Hematopoietic multipotent progenitor cell treated with erythropoietin and hydrocortisone succinate and interleukin-3 and kit ligand, for 4 days (in vitro differentiated cells): Measurements from ENCODE around the gene GCK.

Experiments used
- DNase-seq: peaks from one replicate; pipeline ENCODE4 v3.0.0-alpha.2; 2015

GCK gene

DNA sequence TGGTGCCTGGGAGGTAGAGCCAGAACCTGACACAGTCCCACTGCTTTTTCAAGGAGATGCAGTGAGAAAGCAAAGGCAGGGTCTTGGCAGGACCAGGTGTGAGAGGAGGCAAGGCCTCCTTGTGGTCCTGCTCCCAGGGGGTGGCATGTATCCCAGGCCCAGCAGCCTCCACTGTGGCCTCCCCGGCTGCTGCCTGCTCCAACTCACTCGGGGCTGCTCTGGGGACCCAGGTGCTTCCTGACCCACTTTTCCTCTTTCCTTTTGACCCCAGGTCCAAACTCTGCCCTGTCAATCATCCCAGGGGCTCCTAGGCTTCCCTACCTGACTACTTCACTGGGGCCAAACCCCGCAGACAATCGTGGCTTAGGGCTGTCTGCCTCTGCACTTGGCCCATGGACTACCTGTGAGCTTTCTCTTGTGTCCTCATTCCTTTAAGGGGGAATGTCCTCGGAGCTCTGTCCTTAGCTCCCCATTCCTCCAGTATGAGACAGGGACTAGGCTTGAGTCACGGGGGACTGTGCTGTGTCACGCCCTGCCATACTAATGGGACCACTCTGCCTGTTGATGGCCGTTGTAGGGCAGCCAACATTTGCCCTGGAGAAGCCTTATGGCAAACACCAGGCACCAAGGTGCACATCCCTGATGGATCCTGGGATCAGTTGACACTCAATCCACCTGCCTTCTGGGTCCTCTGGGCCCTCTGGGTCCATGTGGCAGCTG lies 86.2 kb downstream of the GCK start:
- no peak for DNase-seq

DNA sequence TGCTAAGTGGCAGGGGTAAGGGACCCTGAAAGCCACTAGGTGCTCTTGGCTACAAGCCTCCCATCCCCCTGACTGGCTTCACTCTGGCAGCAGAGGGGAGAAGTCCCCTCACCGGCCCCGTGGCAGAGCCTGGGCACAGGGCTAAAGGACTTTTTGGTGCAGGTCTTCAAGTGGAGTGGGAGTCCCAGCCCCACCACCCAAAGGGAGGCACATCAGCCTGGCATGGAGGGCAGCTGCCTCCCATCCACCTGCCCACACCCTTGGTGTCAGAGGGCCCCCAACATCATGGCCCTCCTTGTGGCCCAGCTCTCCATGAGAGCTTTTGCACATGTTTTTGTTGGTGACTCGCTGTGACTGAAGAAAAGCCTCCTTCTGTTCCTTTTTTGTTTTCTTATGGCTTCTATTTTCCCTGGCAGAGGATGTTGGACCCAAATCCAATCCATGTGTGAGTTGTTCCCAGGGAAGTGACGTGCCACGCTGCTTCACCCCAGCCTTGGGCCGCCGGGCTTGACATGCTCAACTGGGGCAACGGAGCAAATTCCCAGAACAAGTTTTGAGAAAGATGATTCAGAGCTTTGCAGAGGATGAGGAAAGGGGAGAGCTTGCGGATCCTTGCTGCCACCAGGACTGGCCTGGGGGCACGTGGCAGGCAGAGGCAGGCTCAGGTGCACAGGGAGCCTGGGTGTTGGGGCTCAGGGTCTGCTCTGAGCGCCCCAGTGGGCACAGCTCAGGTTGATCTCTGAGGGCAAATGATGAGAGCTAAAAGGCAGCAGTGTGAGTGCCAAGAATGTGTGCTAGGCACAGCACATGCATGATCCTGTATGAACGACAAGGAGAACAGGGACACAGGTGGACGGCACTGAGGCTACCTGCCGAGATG lies 87.0 kb downstream of the GCK start:
- DNase-seq: no peak

DNA sequence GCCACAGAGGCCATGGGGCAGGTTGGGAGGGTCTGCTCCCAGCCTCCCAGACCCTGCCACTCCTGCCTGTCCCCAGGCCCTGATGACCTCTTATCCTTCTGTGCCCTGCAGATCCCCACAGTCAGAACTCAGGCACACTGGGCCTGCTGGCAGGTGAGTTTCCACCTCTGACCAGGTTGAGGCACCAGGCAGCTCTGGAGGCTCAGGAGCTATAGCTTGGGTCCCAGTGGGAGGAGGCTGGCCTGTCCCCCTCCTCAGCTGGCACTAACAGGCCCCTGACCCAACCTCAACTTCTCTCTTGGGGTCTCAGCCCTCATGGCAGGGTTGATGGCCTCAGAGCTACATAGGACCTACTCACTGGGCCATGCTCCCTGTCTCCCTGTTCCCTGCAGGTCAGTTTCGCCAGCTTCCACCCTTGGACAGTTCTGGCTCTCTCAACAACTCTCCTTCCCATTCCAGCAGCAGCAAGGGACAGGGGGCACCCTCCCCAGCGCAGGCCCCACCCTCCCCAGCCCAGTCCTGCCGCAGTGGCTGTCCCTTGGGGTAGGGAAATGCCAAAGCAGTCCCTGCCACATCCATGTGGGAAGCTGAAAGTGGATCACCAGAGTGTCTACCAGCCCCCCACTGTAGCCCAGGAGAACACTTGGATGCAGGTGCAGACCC lies 87.8 kb downstream of the GCK start:
- no peak for DNase-seq

DNA sequence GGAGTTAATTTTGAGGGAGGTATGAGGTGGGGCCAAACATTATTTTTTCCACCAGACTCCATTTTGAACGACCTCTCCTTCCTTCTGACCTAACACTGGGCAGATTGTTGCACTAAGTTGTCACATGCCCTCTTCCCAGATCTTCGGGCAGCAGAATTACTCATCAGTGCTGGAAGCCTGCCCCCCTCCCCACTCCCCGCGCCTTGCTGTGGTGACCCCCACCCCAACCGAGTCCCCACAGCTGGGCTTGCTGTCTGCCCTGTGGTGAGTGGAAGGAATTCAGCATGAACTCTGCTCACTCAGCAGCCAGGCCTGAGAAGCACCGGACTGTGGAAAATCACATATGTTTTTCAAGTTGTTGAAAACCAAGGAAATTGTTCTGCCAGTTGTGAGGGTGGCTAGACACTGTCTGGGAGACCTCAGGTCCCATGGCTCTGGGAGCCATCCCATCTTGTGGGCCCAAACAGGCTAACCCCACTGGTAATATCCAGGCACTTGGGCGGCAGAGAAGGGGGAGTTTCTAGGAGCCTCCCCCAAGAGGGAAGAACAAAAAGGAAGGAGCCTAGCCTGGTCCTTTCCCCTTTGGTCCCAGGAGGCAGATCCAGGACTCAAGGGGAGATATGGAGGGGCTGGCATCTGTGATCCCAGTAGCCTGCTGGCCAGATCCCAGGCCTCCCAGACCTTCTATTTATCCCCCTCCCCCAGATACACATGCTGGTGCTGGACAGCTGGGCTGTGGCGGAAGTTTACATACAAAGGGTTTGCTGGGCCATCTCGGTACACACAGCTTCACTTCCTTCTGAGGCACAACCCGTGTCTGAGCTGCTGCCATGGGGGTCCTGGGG lies 88.6 kb downstream of the GCK start:
- no peak for DNase-seq

DNA sequence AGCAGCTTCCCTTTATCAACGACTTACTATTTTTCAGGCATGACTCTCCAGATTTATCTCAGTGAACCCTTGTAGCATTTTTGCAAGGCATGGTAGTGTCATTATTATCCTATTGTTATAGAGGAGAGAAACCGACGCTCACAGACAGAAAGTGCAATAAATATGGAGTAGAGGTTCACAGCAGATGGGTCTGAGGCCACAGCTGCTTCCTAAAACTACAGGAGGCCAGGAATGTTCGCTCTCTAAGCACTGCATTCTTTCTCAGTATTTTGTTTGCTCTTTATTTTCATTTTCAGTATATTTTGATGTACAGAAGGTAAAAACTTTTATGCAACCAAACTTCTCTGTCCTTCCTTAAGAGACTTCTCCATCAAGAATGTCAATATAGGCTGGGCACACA lies 89.6 kb downstream of the GCK start:
- no peak for DNase-seq

DNA sequence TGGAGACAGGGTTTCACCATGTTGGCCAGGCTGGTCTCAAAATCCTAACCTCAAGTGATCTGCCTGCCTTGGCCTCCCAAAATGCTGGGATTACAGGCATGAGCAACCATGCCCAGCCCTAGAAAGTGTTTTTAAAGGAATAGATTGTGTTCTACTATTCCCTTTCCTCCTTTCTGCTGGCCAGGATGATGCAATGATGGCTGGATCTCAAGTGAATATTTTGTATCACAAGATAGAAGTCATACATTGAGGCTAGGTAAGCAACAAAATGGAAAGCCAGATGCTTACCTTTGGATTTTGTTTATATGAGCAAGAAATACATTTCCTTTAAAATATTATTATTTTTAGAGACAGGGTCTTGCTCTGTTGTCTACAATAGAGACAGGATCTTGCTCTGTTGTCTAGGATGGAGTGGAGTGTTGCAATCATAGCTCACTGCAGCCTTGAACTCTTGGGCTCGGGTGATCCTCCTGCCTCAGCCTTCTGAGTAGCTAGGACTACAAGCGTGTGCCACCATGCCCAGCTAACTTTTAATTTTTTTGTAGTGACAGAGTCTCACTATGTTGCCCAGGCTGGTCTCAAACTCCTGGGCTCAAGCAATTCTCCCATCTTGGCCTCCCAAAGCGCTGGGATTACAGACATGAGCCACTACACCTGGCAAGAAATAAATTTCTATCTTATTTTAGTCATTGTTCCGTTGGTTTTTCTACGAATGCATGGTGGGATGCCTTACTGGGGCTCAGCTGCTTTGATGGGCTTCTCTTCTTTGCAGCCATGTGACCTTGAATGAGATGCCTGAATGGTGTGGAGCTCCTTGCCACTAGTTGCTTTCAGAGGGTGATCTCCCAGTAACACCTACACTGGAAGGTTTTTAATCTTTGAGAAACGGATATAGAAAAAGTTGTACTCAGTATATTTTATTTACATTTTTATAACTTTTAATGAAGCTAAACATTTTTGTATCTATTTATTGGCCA lies 90.9 kb downstream of the GCK start:
- no peak for DNase-seq

DNA sequence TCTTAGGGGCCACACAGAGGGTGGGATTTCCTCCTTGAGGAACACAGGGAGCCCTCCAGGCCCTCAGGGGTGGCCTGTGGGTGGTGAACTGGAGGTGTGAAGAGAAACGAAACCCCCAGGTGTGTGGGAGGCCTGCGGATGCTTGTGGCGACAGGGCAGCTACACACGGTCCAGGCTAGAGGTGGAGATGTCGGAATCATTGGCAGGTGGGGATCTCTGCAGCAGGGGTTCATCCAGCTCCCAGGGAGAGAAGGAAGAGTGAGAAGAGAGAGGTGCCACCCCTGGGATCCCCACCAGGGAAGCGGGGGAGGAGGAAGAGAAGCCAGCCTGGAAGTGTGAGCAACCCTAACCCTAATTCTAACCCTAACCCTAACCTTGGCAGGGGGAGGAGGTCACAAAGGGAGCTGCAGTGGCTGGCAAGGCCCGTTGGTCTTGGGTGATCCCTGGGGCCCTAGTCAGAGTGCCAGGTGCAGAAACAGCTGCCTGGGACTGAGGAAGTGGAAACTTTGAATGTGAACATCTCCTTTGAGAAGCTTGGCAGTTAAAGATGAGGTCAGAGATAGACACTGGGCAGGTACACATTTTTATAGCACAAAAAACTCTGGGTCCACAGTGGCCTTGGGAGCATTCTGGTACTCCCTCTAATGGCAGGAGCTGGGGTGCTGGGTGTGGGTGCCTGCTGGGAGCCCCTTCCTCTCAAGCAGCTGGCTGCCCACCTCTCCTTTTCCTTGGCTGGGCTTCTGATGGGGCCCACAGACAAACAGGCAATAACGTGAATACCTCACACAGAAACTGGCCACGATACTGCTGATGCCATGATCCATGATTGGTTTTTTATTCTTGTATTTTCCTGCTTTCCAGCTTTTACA lies 91.9 kb downstream of the GCK start:
- DNase-seq: peak; percentile 65

DNA sequence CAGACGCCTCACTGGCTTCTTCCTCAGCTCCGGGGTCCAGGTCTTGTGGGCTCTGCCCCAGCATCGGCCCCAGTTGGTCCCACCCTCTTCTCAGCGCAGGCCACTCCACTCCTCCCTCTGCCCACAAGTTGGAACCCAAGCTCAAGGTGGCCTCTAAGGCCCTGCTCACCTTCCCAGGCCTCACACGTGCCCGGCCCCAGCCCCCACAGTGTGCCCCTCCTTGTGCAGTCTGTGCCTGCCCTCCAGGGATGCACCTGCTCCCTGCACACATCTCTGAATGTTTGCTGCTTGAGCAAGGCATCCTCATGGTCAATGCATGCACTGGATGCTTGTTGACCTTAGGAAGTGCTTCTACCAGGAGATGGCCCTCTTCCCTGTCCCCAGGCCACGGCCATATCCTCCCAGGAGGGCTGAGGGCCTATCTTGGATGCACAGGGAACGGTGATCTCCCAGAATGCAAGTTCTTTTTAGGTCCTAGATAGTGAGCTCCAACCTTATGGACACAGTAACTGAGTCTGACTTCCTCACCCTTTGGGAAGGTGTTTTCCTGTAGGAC lies 92.8 kb downstream of the GCK start:
- DNase-seq: no peak

DNA sequence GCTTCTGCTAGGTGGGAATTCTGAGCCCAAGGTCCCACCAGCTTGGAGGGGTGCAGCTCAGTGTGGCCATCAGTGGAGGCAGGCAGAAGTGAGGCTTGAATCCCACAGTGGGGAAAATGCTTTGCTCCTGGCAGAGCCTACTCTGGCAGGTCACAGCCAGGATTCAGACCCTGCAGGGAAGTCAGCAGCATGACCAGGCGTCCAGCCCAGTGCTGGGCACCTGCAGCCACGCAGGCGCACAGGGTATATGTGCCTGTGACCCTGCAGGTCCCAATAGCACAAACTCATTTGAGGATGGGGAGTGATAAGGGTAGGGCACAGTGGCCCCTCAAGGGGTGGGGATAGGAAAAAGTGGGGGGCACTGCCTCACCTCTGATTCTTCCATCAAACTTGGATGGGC lies 93.5 kb downstream of the GCK start:
- DNase-seq: no peak

DNA sequence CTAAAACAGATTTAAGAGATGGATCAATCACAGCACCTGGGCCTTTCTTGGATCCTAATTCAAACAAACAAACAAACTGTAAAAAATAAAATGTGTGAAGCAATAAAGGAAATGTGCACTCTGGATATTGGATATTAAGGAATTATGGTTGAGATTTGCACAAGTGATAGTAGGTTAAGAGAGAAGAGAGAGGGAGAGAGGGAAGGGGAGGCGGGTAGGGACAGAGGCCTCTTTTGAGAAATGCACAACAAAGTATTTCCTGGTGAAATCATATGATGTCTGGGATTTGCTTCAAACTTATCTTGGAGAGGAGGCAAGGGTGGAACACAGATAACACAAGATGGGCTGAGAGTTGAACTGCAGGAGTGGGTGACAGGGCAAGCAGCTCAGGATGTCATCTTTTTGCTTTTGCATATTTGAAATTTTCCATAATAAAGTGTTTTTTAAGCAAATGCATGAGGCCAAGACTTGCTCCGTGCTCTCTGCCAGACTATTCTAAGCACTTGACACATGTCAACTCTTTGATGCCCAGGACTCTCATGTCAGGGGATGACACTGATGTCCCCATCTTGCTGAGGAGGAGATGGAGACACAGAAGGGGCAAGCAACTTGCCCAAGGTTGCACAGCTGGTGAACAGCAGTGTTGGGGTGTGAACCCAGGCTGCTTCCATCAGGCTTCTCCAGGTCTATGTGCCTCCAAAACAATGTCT lies 94.2 kb downstream of the GCK start:
- no peak for DNase-seq

DNA sequence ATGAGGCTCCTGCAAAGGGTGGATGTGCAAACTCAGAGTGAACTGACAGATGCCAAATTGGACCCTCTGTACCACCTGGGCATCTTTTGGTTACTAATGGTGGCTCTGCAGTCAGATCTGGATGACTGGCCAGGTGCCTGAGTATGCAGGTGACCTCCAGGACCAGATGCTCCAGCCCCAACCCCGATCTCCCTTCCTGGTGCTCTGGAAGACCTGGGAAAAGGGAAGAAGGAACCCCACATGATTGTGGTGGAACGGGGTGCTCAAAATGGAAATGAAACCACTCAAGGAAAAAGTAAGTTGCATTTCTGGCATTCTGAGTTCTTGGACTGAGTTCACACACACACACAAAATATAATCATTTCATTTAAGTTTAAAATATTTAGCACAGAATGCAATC lies 94.9 kb downstream of the GCK start:
- no peak for DNase-seq
